ENCODE results near the gene PTPRD. TPM values are rescaled to one million over a fixed set of nuclear protein-coding genes. Genes with fewer than 3 reads are reported as not detected.
A peak's percentile ranks its signal among the peaks of the same experiment; 100 is the strongest.

The PTPRD gene
- polyA plus RNA-seq, 3 donors, result 114 to 130 (median 117) TPM

DNA sequence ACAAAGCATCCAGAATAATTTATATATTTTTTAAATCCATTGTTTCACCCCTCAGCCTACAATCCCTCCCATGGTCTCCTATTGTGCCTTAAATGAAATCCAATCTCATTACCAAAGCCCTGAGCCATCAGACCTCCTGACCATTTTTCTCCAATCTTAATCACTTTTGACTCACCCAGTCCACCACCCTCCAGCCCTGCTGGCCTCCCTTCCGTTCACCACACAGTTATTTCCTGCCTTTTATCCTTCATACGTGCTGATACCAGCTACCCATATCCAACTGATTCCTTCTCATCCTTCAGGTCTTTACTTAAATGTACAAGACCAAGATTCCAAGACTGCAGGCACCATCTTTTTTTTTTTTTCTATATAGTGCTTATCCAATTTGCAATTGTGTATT lies 1786.5 kb downstream of the PTPRD start:
- no peak for DNase-seq (ENCODE audit: extremely low read depth in 1 of 11, low read depth in 9 of 11, low spot score in 4 of 11)

DNA sequence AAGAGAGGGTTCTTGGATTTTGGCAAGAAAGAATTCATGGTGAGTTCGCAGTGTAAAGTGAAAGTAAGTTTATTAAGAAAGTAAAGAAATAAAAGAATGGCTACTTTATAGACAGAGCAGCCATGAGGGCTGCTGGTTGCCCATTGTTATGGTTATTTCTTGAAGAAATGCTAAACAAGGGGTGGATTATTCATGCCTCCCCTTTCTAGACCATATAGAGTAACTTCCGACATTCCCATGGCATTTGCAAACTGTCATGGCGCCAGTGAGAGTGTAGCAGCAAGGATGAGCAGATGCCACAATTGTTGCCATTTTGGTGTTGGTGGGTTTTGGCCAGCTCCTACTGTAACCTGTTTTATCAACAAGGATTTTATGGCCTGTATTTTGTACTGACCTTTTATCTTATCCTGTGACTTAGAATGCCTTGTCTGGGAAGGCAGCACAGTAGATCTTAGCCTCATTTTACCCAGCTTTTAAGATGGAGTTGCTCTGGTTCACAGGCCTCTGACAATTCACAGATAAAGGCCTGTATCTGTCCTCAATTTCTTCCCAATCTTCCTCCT lies 1787.1 kb downstream of the PTPRD start:
- DNase-seq (ENCODE audit: extremely low read depth in 1 of 11, low read depth in 9 of 11, low spot score in 4 of 11), result no peak

DNA sequence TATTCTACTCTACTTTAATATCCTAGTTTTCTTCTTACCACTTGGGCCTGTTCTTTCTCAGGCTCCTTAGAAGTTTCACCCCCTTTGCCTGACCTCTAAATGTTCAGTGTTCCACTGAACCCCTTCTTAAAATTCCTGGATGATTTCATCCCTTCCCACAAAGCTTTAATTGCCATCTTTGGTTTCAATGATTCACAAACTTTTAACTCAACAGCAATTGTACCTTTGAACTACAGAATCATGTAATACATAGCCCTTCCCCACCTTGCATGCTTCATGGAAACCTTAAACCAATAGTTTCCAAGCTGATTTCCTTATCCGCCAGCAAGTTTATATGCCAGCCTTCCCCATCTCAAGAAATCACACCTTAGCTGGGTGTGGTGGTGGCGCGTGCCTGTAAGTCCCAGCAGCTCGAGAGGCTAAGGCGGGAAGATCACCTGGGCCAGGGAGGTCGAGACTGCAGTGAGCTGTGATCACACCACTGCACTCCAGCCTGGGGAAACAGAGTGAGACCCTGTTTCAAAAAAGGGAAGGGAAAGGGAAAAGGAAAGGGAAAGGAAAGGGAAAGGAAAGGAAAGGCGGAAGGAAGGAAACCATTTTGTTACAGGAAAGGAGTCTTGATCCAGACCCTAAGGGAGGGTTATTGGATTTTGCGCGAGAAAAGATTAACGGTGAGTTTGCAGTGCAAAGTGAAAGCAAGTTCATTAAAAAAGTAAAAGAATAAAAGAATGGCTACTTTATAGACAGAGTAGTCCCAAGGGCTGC lies 1789.5 kb downstream of the PTPRD start:
- no peak for DNase-seq (ENCODE audit: extremely low read depth in 1 of 11, low read depth in 9 of 11, low spot score in 4 of 11)

DNA sequence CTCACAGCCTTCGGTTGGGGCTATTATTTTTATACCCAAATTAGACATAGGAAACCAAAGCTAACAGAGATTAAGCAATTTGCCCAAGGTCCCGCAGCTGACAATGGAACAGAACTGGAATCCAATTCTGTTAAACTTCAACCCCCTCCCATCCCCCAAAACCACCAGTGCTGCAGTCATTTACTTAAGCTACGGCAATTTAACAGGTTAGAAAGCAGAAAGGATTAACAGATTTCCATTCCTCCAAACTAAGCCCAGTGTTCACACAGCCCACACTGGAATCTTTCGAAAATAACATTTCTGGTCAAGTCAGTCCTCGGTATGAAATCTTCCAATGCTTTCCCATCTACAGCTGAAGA lies 1790.2 kb downstream of the PTPRD start:
- no peak for DNase-seq (ENCODE audit: extremely low read depth in 1 of 11, low read depth in 9 of 11, low spot score in 4 of 11)

DNA sequence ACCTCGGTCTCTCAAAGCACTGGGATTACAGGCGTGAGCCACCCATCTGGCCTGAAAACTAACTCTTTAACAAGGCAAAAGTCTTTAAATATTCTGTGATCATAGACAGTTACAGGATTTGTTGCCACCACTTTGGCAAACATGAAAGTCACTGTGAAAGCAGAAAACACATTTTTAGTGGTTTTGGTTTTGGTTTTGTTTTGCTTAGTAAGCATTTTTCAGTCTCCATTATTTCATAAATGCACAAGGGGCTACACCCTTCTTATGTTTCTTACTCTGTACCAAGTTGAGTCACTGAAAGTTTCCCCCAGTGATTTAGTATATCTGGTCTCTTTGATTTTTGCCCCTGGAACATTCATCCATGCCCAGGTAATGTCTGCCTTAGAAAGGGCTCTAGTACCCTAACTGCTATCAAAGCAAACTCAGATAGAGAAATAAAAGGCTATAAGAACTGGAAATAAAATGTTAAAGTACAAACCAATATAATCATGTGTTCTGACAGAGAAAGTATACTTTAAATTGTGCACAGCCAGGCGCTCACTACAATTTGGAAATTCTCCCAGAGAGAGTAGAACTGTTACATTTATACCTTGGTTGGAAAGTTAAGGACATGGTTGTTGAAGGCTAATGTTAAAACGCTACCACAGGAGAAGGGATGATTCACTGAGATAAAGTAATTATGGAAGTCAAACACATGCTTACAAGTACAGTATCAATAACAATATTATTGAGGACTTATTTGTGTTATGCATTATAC lies 1790.7 kb downstream of the PTPRD start:
- DNase-seq (ENCODE audit: extremely low read depth in 1 of 11, low read depth in 9 of 11, low spot score in 4 of 11), result no peak

DNA sequence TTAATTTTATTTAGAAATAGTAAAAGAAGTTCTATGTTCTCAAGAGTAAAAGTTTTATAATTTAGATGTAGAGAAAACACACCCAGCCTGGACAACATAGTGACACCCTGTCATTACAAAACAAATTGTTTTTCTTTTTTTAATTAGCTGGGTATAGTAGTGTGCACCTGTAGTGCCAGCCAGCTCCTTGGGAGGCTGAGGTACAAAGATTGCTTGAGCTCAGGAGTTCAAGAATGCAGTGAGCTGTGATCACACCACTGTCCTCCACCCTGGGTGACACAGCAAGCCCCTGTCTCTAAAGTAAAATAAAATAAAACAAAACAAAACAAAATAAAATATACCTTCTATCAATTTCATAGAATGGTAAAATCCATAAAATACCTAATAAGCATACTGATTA lies 1795.5 kb downstream of the PTPRD start:
- no peak for DNase-seq (ENCODE audit: extremely low read depth in 1 of 11, low read depth in 9 of 11, low spot score in 4 of 11)

DNA sequence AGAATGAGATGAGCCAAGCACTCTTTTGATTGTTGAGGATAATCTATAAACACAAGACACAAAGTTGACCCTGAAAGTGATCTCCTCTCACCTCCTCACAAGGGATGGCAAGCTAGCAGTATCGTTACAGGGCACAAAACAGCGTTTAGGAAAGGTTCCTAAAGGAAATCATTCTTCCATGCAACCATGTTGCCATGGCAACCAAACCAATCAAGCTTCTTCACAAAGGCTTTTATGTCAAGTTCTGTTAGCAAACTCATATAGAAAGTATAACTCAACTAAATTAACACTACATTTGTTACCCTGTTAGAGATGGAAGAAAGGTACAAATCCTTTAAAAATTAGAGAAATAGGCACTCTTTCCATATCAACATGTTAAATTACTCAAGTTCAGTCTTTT lies 1796.4 kb downstream of the PTPRD start:
- DNase-seq (ENCODE audit: extremely low read depth in 1 of 11, low read depth in 9 of 11, low spot score in 4 of 11), result peak in 8 of 11 donors; percentile 36 to 83 (median 42)

DNA sequence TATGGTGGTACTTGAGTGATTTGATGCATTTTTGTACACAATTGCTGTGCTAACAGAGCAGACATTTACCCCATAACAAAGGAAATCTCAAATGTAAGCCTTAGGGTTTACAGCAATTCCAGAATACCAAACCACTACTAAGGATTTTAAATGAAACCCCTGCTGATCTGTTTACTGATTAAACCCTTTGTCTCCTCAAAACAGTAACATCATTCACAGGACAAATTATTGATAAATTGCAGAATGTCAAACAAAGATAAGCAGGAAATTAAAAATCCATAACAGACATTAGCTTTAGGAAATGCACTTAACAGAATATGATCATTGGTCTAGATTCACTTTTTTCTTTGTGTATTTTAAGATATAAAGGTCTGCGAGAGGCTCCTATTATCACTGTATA lies 1796.9 kb downstream of the PTPRD start:
- no peak for DNase-seq (ENCODE audit: extremely low read depth in 1 of 11, low read depth in 9 of 11, low spot score in 4 of 11)

DNA sequence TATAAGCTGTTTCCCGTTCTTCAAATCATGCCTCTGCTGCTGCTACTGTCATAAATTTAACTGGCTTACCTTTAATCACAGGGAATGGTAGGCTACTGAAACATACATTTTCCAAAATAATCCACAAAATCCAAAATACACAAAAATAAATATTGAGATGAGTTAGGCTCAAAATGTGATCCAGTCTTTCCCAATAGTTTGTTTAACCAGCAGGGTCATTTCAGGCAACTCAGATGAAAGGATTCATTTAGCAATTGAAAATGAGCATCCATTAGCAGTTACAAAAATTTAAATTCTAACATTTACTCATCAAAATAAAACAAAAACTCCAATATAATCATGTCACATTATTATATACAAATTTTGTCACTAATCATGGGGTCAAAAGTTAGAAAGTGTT lies 1797.6 kb downstream of the PTPRD start:
- DNase-seq (ENCODE audit: extremely low read depth in 1 of 11, low read depth in 9 of 11, low spot score in 4 of 11), result no peak

DNA sequence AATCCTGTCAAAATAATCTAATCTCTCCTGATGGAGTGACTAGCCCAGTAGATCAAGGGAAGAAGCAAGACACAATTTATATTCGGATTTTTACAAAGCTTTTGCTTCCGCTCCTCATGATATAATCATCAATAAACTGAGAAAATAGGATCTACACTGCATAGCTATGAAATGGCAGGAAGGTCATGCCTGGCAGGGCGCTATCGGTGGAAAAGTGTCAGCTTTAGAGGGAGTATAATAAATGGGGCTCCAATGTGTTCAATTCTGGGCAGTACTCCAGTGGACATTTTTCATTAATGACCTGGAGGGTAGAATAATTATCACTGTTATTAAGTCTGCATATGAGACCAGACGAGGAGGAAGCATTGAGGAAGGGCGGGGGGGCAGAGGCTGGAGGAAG lies 1799.9 kb downstream of the PTPRD start:
- no peak for DNase-seq (ENCODE audit: extremely low read depth in 1 of 11, low read depth in 9 of 11, low spot score in 4 of 11)

DNA sequence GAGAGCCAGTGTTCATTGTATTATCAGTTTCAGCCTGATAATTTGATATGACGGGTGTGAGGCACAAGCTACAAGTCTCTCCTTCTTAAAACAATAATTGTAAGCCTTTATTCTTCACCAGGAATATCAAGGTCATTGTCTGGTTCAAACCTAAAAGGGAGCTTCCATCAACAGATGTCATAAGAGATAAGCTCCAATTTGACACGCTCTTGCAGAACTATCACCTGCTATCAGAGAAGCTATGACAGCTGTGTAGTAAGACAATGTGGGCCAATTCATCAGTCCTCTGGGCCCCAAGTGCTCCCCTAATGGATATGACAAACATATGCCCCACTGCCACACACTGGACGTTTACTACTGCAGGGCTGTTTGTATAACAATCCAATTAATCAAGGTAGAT lies 1803.1 kb downstream of the PTPRD start:
- no peak for DNase-seq (ENCODE audit: extremely low read depth in 1 of 11, low read depth in 9 of 11, low spot score in 4 of 11)

DNA sequence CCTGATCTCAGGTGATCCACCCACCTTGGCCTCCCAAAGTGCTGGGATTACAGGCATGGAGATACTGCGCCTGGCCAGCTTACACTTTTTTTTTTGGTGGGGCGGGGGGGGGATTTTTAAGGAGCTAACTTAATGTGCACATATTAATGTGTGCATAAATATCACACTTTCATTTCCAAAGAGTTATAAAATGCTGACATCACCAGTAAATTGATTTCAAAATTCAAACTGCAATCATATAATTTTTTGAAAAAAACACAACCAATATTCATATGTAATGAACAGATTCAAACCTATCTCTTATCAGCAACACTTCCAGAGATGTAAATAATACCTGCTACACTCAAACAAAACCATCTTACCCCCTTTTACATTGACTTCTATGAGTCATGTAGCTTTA lies 1806.7 kb downstream of the PTPRD start:
- DNase-seq (ENCODE audit: extremely low read depth in 1 of 11, low read depth in 9 of 11, low spot score in 4 of 11), result no peak

DNA sequence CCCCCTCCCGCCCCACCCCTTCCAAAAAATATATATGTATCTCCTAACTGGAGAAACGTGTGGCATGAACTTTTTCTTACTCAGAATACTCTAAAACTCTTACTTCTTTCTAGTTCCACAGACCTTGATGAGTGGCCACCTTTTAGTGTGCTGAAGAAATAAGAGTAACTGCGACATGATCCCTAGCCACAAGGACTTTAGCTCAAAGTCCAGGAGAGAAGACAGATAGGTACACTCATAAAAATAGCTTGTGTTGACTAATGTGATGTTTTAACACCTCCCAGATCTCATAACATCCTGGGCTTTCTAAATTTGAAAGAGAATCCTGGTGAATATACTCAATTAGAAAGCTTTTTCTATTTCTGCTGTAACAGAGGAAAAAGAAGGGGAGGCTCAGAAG lies 1808.2 kb downstream of the PTPRD start:
- no peak for DNase-seq (ENCODE audit: extremely low read depth in 1 of 11, low read depth in 9 of 11, low spot score in 4 of 11)

DNA sequence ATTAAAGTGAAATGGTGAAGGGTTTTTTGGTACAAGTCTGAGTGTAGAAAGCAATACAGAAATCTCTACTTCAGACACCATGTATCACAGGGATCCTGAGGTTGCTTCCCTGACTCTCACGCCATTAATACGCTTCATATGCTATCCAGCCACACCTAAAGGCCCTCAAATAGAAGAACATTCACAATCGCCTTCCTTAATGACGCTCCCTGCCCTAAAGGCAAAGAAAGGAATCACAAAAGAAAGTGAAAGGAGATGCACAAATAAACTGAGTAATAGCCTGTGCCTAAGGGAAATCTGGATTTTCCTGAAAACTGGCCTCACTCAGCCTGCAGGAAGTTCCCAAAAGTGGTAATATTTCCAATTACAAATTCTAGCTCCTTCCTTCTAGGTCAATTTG lies 1810.6 kb downstream of the PTPRD start:
- DNase-seq (ENCODE audit: extremely low read depth in 1 of 11, low read depth in 9 of 11, low spot score in 4 of 11), result no peak

DNA sequence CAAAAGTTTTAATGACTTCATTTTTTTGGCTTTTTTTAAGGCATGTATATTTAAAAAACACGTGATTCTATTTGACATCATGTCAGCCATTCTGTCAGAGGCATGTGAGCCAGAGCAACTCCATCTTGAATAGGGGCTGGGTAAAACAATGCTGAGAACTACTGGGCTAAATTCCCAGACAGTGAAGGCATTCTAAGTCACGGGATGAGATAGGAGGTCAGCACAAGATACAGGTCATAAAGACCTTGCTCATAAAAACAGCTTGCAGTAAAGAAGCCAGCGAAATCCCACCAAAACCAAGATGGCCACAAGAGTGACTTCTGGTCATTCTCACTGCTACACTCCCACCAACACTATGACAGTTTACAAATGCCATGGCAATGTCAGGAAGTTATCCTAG lies 1812.6 kb downstream of the PTPRD start:
- no peak for DNase-seq (ENCODE audit: extremely low read depth in 1 of 11, low read depth in 9 of 11, low spot score in 4 of 11)

DNA sequence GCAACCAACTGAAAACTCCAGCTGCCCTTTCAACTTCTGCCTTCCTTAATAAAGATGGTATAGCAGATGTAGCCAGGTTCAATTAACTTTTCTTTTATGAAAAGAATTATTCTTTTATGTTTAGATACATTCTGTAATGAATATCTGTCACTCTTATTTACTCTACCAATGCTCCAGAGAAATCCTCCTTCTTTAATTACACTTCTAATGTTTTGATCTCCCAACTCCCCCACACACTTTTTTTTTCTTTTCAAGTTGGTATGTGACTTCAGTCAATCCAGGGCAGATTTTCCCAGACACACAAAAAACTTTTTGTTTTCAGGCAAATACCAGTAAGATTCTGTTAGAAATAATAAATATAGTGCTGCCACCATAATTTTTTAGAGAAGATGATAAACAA lies 1813.2 kb downstream of the PTPRD start:
- peak in 1 of 11 donors; percentile 38 for DNase-seq (ENCODE audit: extremely low read depth in 1 of 11, low read depth in 9 of 11, low spot score in 4 of 11)

DNA sequence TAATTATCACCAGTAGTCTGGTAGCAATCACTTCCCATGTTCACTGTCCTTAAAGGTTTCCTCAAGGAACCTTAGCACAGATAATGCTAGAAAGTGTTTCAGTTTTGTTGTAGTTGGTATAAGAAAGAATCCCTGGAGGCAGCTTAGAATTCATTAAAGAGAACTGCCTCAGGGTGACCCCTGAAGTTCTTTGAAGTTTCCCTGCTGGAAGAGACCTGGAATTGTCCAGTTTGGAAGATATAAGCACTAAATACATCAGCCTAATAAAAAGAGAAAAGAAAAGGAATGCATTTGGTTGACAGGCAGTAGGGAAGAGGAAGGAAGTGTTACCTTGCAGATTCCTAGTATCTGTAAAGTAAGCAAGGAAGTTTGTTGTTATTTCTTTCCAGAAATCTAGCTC lies 1813.6 kb downstream of the PTPRD start:
- DNase-seq (ENCODE audit: extremely low read depth in 1 of 11, low read depth in 9 of 11, low spot score in 4 of 11), result no peak

DNA sequence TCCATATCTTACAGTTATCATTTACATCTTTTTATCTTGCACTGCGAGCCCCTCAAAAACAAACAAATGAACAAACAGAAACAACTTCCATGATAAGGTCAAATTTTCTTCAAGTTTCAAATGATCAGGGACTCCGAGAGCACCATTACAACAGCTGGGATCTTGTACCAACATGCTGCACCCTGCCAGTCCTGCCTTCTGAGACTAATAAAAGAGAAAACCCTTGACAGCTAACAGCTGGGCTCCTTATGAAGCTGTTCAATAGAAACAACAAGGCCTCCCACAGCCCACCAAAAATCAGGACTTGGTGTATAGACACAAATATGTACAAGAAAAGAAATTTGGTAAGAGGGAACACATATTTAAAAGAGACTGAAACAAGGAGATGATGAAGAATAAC lies 1828.0 kb downstream of the PTPRD start:
- no peak for DNase-seq (ENCODE audit: extremely low read depth in 1 of 11, low read depth in 9 of 11, low spot score in 4 of 11)

DNA sequence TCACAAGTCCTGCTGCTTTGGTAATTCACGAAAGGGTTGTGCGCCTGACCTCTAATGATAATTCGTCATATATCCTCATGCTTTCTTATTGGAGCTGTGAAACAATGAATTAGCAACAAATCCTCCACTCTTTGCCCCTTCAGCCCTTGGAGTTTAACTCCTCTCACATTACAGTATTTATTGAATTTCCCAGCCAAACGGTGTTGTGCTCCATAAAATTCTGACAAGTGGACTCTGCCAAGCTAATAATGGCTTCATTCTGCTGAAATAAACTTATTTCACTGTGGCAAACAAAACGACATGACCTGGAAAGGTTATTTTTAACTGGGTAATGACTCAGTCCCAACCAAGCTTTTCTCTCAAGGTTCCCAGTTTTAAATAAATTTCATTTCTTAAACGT lies 1828.9 kb downstream of the PTPRD start:
- no peak for DNase-seq (ENCODE audit: extremely low read depth in 1 of 11, low read depth in 9 of 11, low spot score in 4 of 11)

DNA sequence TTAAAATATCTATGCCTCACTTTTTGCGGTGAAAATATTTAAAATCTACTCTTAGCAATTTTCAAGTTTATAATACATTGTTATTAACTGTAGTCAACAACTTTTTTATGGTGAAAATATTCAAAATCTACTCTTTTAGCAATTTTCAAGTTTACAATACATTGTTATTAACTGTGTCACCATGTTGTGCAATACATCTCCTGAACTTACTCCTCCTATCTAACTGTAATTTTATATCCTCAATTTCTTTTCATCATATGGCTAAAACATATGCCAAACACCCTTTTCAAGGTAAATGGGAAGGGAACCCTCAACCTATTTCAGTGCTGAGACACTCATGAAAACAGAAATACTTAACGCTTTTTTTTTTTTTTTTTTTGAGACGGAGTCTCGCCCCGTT lies 1830.6 kb downstream of the PTPRD start:
- DNase-seq (ENCODE audit: extremely low read depth in 1 of 11, low read depth in 9 of 11, low spot score in 4 of 11), result no peak

DNA sequence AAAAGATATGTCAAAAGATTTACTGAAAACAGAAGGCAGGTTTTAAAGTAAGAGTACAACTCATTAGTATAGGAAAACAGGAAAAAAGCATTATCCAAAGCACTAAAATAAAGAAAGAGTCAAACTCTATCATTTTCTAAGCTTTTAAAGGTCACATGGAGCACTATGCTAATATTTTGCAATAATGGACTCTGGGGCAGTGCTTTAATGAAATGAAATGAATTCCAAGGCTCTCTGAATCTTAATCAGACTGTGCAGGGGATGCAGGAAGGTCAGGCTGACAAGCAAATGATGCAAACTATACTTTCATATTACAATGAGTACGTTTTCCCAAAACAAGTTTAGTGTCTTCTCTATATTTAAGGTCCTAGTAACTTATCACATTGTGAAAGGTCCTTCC lies 1831.3 kb downstream of the PTPRD start:
- no peak for DNase-seq (ENCODE audit: extremely low read depth in 1 of 11, low read depth in 9 of 11, low spot score in 4 of 11)

Measured in renal cortex interstitium (tissue), 11 donors.